ENCODE data around the gene FBXO38. TPM values are rescaled to one million over a fixed set of nuclear protein-coding genes. Genes with fewer than 3 reads are reported as not detected.

Gene FBXO38
- total RNA-seq, 2 experiments from 2014 or later = 41.2 to 41.7 TPM

- ChIA-PET CTCF (interaction anchor here (0.6 kb wide), 1 partner anchor 197 kb away, joined by 3 read pairs; no protein-coding TSS in a partner anchor), POLR2A (no interaction called here)
Observed at GRCh38 chr5:148381906-148382305, 1.9 kb upstream of the FBXO38 start.

- POLR2A ChIA-PET = interaction anchor here (0.6 kb wide), 1 partner anchor 435 kb away, joined by 8 read pairs; no protein-coding TSS in a partner anchor
- CTCF ChIA-PET = interaction anchor here (0.7 kb wide), 1 partner anchor 237 kb away, joined by 3 read pairs; no protein-coding TSS in a partner anchor
Observed at GRCh38 chr5:148382961-148383360, 797 bp upstream of the FBXO38 start.

GRCh38 chr5:148384380-148384737, 601 bp downstream of the FBXO38 start:
- POLR2A ChIA-PET = no interaction called here

GRCh38 chr5:148385094-148385493, 1.3 kb downstream of the FBXO38 start:
- CTCF ChIA-PET = no interaction called here
- POLR2A ChIA-PET = no interaction called here

More at GRCh38 chr5:148384380-148384737, 601 bp downstream of the FBXO38 start:
- CTCF ChIA-PET = interaction anchor here (1.3 to 1.4 kb wide), 3 partner anchors 28 to 205 kb away, joined by 3 to 5 read pairs (median 3); no protein-coding TSS in a partner anchor

- POLR2A ChIA-PET = no interaction called here
- CTCF ChIA-PET = no interaction called here
Observed at GRCh38 chr5:148386041-148386440, 2.3 kb downstream of the FBXO38 start.

- POLR2A ChIA-PET = no interaction called here
- CTCF ChIA-PET = no interaction called here
Observed at GRCh38 chr5:148387325-148387724, 3.6 kb downstream of the FBXO38 start.

- ChIA-PET CTCF (no interaction called here), POLR2A (no interaction called here)
Observed at GRCh38 chr5:148388696-148389095, 4.9 kb downstream of the FBXO38 start.

- CTCF ChIA-PET = interaction anchor here (1.1 kb wide), 1 partner anchor 340 kb away, joined by 4 read pairs; no protein-coding TSS in a partner anchor
- POLR2A ChIA-PET = interaction anchor here (0.6 kb wide), 1 partner anchor 256 kb away, joined by 4 read pairs; no protein-coding TSS in a partner anchor
Observed at GRCh38 chr5:148390914-148391313, 7.2 kb downstream of the FBXO38 start.

GRCh38 chr5:148391422-148391821, 7.7 kb downstream of the FBXO38 start:
- CTCF ChIA-PET = no interaction called here

GRCh38 chr5:148393390-148393741, 9.6 kb downstream of the FBXO38 start:
- ChIA-PET POLR2A (no interaction called here), CTCF (no interaction called here)

More at GRCh38 chr5:148391422-148391821, 7.7 kb downstream of the FBXO38 start:
- POLR2A ChIA-PET = interaction anchor here (0.6 kb wide), 1 partner anchor 255 kb away, joined by 4 read pairs; no protein-coding TSS in a partner anchor

GRCh38 chr5:148394587-148395019, 10.8 kb downstream of the FBXO38 start:
- POLR2A ChIA-PET = no interaction called here

GRCh38 chr5:148395031-148395430, 11.3 kb downstream of the FBXO38 start:
- POLR2A ChIA-PET = no interaction called here
- CTCF ChIA-PET = no interaction called here

More at GRCh38 chr5:148394587-148395019, 10.8 kb downstream of the FBXO38 start:
- CTCF ChIA-PET = no interaction called here

GRCh38 chr5:148397968-148398595, 14.3 kb downstream of the FBXO38 start:
- CTCF ChIA-PET = no interaction called here
- POLR2A ChIA-PET = no interaction called here

GRCh38 chr5:148398698-148399121, 15.0 kb downstream of the FBXO38 start:
- CTCF ChIA-PET = no interaction called here
- POLR2A ChIA-PET = no interaction called here

GRCh38 chr5:148401604-148402003, 17.8 kb downstream of the FBXO38 start:
- ChIA-PET CTCF (no interaction called here), POLR2A (no interaction called here)

GRCh38 chr5:148403344-148403743, 19.6 kb downstream of the FBXO38 start:
- ChIA-PET POLR2A (no interaction called here), CTCF (no interaction called here)

GRCh38 chr5:148406406-148406805, 22.6 kb downstream of the FBXO38 start:
- POLR2A ChIA-PET = no interaction called here
- CTCF ChIA-PET = no interaction called here

GRCh38 chr5:148408092-148408491, 24.3 kb downstream of the FBXO38 start:
- ChIA-PET POLR2A (interaction anchor here (0.6 kb wide), 1 partner anchor 20 kb away, joined by 4 read pairs; no protein-coding TSS in a partner anchor), CTCF (interaction anchor here (1.0 kb wide), 1 partner anchor 320 kb away, joined by 3 read pairs; no protein-coding TSS in a partner anchor)

GRCh38 chr5:148412124-148412523, 28.4 kb downstream of the FBXO38 start:
- POLR2A ChIA-PET = no interaction called here
- CTCF ChIA-PET = interaction anchor here (1.1 kb wide), 2 partner anchors 28 to 319 kb away, joined by 3 read pairs; partner anchors contain the start of gene FBXO38

- CTCF ChIA-PET = no interaction called here
Observed at GRCh38 chr5:148414833-148415232, 31.1 kb downstream of the FBXO38 start.

GRCh38 chr5:148416416-148416815, 32.7 kb downstream of the FBXO38 start:
- POLR2A ChIA-PET = no interaction called here
- CTCF ChIA-PET = no interaction called here

More at GRCh38 chr5:148414833-148415232, 31.1 kb downstream of the FBXO38 start:
- POLR2A ChIA-PET = no interaction called here

- ChIA-PET POLR2A (no interaction called here), CTCF (no interaction called here)
Observed at GRCh38 chr5:148416921-148417320, 33.2 kb downstream of the FBXO38 start.

Measured in activated CD8-positive, alpha-beta memory T cell treated with anti-CD3 and anti-CD28 coated beads for 36 hours (primary cell).